GM19463 (cell line): ENCODE measurements around the gene DDC.
"Not testable (repeated sequence)": the region's sequence is repeated elsewhere in the genome, so short reads cannot be mapped to it uniquely, and the experiment has no call there.

Experiments
- ATAC-seq: cut with Tn5 transposase; IDR thresholded peaks from one replicate; pipeline ENCODE4 v1.9.1; 2021; ENCODE audit warnings: mild to moderate bottlenecking, moderate library complexity; ENCODE audit not compliant: unreplicated experiment

The DDC gene

GRCh38 chr7:50590535-50590934, 25.3 kb upstream of the DDC start:
- ATAC-seq: no peak

- ATAC-seq: no peak
Measured at GRCh38 chr7:50589364-50589763, 24.2 kb upstream of the DDC start.

- no peak for ATAC-seq
Measured at GRCh38 chr7:50588937-50589336, 23.7 kb upstream of the DDC start.

- no peak for ATAC-seq
Measured at GRCh38 chr7:50587737-50588136, 22.5 kb upstream of the DDC start.

- no peak for ATAC-seq
Measured at GRCh38 chr7:50584793-50585408, 19.7 kb upstream of the DDC start.

GRCh38 chr7:50584386-50584785, 19.2 kb upstream of the DDC start:
- ATAC-seq: no peak

GRCh38 chr7:50583295-50583694, 18.1 kb upstream of the DDC start:
- not testable (repeated sequence) for ATAC-seq

- not testable (repeated sequence) for ATAC-seq
Measured at GRCh38 chr7:50582271-50582670, 17.1 kb upstream of the DDC start.

- not testable (repeated sequence) for ATAC-seq
Measured at GRCh38 chr7:50580666-50581065, 15.5 kb upstream of the DDC start.

- no peak for ATAC-seq
Measured at GRCh38 chr7:50580057-50580456, 14.9 kb upstream of the DDC start.

- not testable (repeated sequence) for ATAC-seq
Measured at GRCh38 chr7:50578105-50578504, 12.9 kb upstream of the DDC start.

- no peak for ATAC-seq
Measured at GRCh38 chr7:50577569-50577968, 12.4 kb upstream of the DDC start.

GRCh38 chr7:50576388-50576787, 11.2 kb upstream of the DDC start:
- not testable (repeated sequence) for ATAC-seq

- no peak for ATAC-seq
Measured at GRCh38 chr7:50567715-50568261, 2.6 kb upstream of the DDC start.

- no peak for ATAC-seq
Measured at GRCh38 chr7:50565977-50566376, 772 bp upstream of the DDC start.

- ATAC-seq: no peak
Measured at GRCh38 chr7:50565559-50565916, 333 bp upstream of the DDC start.

- no peak for ATAC-seq
Measured at GRCh38 chr7:50564171-50564570, 1.0 kb downstream of the DDC start.

GRCh38 chr7:50562136-50562535, 3.1 kb downstream of the DDC start:
- no peak for ATAC-seq

- ATAC-seq: no peak
Measured at GRCh38 chr7:50560865-50561351, 4.3 kb downstream of the DDC start.

GRCh38 chr7:50559881-50560280, 5.3 kb downstream of the DDC start:
- no peak for ATAC-seq

GRCh38 chr7:50558294-50559053, 6.7 kb downstream of the DDC start:
- ATAC-seq: no peak

- ATAC-seq: no peak
Measured at GRCh38 chr7:50557099-50557498, 8.1 kb downstream of the DDC start.
